NCI-H226 (cell line): ENCODE measurements around the gene NNMT.
"Not testable (repeated sequence)": the region's sequence is repeated elsewhere in the genome, so short reads cannot be mapped to it uniquely, and the experiment has no call there.

Experiments
- DNase-seq: peaks from one replicate; pipeline ENCODE4 v3.0.0-alpha.2; 2015

The NNMT gene

GRCh38 chr11:114314096-114314495, 17.9 kb downstream of the NNMT start:
- no peak for DNase-seq

GRCh38 chr11:114315749-114316368, 19.7 kb downstream of the NNMT start:
- DNase-seq: no peak

GRCh38 chr11:114316980-114317786, 21.0 kb downstream of the NNMT start:
- DNase-seq: no peak

- DNase-seq: no peak
Measured at GRCh38 chr11:114317787-114318137, 21.6 kb downstream of the NNMT start.

- no peak for DNase-seq
Measured at GRCh38 chr11:114318361-114318760, 22.2 kb downstream of the NNMT start.

GRCh38 chr11:114319716-114320328, 23.6 kb downstream of the NNMT start:
- DNase-seq: no peak

- peak; percentile 40 for DNase-seq
Measured at GRCh38 chr11:114321621-114322257, 25.5 kb downstream of the NNMT start.

- DNase-seq: no peak
Measured at GRCh38 chr11:114322934-114323333, 26.7 kb downstream of the NNMT start.

- DNase-seq: no peak
Measured at GRCh38 chr11:114326151-114326550, 30.0 kb downstream of the NNMT start.

- no peak for DNase-seq
Measured at GRCh38 chr11:114326776-114327175, 30.6 kb downstream of the NNMT start.

- DNase-seq: no peak
Measured at GRCh38 chr11:114330373-114330772, 34.2 kb downstream of the NNMT start.

GRCh38 chr11:114340311-114341131, 44.3 kb downstream of the NNMT start:
- DNase-seq: peak; percentile 28

- not testable (repeated sequence) for DNase-seq
Measured at GRCh38 chr11:114341667-114342066, 45.5 kb downstream of the NNMT start.

- no peak for DNase-seq
Measured at GRCh38 chr11:114342476-114342875, 46.3 kb downstream of the NNMT start.

GRCh38 chr11:114343020-114343419, 46.8 kb downstream of the NNMT start:
- no peak for DNase-seq

- no peak for DNase-seq
Measured at GRCh38 chr11:114343493-114343892, 47.3 kb downstream of the NNMT start.

- DNase-seq: no peak
Measured at GRCh38 chr11:114344494-114344893, 48.3 kb downstream of the NNMT start.

GRCh38 chr11:114345575-114346222, 49.5 kb downstream of the NNMT start:
- no peak for DNase-seq

GRCh38 chr11:114346709-114347141, 50.5 kb downstream of the NNMT start:
- DNase-seq: no peak

GRCh38 chr11:114348200-114349191, 52.3 kb downstream of the NNMT start:
- DNase-seq: peak; percentile 40

GRCh38 chr11:114350022-114350421, 53.8 kb downstream of the NNMT start:
- DNase-seq: no peak
